Panc1 (cell line): ENCODE measurements around the gene COL6A2.

Experiments
- CTCF ChIP-seq: fragments of 450-650 bp; IDR thresholded peaks from 2 replicates; pipeline ENCODE4 v1.5.1; 2017; ENCODE audit warnings: mild to moderate bottlenecking
- POLR2AphosphoS5 ChIP-seq: IDR thresholded peaks from 2 replicates; pipeline ENCODE4 v1.6.1; 2012; ENCODE audit warnings: mild to moderate bottlenecking, low read depth, low read length, moderate library complexity
- REST ChIP-seq, 2 experiments: IDR thresholded peaks; 2 replicates each; pipeline ENCODE4 v1.6.1; 2011 to 2012; ENCODE audit warnings: low read depth in 2 of 2, control low read depth in 1 of 2, low read length in 1 of 2, mild to moderate bottlenecking in 1 of 2, moderate library complexity in 1 of 2; ENCODE audit not compliant: insufficient read depth in 1 of 2
- SIN3A ChIP-seq: IDR thresholded peaks from 2 replicates; pipeline ENCODE4 v1.6.1; 2012; ENCODE audit warnings: low read depth, mild to moderate bottlenecking, low read length, moderate library complexity, borderline replicate concordance; ENCODE audit not compliant: insufficient read depth
- TCF7L2 ChIP-seq: IDR thresholded peaks from 2 replicates; pipeline ENCODE4 v1.6.1; 2011; ENCODE audit warnings: mild to moderate bottlenecking, low read depth, low read length, inconsistent platforms

GRCh38 chr21:46171585-46171984, 73.7 kb downstream of the COL6A2 start:
- TF ChIP-seq POLR2AphosphoS5 (no peak), CTCF (no peak), REST (IDR thresholded peaks at IDR 0.05; ENCODE audit: insufficient read depth in 1 of 2, low read depth in 2 of 2, low read length in 1 of 2) (no peak), TCF7L2 (no peak), SIN3A (no peak)
